ENCODE results near the gene DNAJB5.

- TF ChIP-seq ZNF274 (IDR thresholded peaks at IDR 0.05; ENCODE audit: low read depth, low read length) (no peak), YY1 (IDR thresholded peaks at IDR 0.05; ENCODE audit: insufficient read depth, insufficient read length) (no peak)
Measured at GRCh38 chr9:34948451-34948850, 41.1 kb upstream of the DNAJB5 start.
